ENCODE data around the gene PACS2.
A peak's percentile ranks its signal among the peaks of the same experiment; 100 is the strongest.

PACS2 gene

DNA sequence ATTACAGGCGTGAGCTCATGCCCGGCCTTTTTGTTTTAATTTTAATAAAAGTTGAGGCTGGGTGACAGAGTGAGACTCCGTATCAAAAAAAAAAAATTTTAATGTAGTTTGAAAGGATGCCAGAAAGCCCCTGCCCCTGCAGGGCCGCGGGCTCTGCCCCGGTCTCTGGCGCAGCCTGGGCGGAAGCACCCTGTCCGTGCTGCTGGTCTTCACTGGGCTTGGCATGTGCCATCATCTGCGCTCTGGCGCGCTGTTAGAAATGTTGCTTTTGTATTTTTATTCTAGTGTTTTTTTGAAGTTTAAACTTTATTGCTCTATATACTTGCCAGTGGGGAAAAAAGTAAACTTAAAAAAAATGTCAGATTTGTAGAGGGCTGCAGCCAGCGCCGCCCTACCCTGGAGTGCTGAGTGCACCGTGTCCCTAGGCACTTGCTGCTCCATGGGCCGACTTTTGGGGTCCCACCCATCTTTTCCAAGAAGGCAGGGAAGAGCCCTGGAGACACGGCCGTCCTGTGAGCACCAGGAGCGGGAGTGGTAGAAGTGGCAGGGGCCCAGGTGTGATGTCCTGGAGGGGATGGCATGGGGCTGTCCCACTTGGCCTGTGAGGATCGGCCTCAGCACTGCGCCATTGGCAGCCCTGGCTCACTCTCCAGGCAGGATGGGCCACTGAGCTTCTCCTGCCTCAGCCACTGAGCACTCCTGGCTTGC, 109.1 kb downstream of the PACS2 start:
- DNase-seq (ENCODE audit: low spot score), result no peak

DNA sequence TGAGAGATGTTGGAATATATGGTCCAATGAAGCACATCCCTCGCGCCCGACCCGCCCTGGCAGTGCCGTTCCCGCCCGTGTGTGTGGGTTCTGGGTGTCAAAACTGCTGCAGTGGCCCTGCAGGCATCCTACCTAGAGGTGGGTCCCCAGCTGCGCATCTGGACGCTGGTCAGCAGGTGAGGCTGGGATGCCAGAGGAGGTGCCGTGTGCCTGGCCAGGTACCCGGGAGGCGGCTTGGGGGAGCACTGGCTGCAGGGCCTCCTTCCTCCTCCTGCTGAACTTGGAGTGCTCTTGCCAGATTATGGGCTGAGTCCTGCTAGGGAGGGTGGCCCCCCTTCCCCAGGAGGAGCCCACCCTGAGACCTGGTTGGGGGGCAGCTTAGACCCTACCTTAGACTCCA, 110.3 kb downstream of the PACS2 start:
- DNase-seq (ENCODE audit: low spot score), result no peak

DNA sequence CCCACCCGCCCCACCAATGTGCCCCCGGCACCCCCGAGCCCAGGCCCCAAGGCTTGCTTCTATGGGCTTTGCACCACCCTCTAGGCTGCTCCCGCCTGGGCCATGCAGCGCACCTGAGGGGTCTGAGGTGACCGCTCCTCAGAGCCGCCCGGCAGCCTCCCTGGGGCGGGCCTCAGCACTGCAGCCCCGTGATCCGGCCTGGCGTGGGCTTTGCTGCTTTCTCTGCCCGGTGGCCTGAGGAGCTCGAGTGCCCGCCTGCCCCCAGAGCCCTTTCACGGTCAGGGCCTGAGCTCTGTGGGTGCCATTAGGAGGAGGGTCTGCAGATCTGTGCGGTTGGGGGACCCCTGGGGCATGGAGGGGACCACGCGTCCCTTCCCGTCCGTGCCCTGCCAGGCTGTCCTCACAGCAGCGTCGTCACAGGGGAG, 111.3 kb downstream of the PACS2 start:
- no peak for DNase-seq (ENCODE audit: low spot score)

DNA sequence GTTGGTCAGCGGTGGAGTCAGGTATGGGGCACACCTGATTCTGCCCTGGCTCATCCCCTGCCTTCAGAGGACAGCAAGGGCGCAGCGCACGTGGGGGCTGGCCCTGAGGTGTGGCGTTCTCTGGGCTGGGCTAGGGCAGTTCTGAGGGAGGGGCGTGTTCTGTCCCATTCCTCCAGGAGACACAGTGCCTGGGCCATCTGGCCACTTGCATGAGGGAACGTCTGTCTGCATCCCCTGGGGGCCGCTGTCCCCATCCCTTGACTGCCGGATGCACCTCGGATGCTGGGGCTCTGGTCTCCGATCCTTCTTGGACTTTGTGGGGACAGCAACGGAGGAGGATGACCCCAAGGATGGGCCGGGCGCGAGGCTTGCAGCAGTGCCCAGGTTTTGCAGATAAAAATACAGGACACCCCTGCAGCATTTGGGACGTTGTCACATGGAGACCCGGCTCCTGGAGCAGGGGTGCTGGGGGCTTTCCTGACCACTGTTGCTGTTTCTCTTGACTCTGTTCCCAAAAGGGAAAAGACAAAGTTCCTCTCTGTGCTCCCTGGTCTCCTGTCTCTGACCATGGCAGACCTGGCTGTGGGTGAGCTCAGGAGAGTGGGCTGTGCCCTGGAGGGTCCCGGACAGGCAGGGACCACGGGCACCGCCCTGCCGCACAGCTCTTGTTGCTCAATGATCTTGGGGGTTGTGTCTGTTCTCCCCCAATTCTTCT, 112.0 kb downstream of the PACS2 start:
- no peak for DNase-seq (ENCODE audit: low spot score)

DNA sequence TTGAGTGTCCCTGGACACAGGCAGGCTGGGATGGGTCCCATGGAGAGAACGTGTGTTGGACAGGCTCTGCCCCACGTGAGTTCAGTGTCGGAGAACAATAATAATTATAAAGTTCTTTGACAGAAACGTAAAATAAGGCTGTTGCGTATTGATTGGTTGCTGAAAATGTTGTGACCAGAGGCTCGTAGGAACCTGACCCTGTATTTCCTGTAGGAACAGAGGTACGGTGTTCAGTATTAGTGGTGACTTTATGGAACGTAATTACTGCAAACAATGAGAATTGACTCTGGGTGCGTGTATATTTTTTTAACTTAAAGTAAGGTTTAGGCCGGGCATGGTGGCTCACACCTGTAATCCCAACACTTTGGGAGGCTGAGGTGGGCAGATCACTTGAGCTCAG, 112.9 kb downstream of the PACS2 start:
- no peak for DNase-seq (ENCODE audit: low spot score)

DNA sequence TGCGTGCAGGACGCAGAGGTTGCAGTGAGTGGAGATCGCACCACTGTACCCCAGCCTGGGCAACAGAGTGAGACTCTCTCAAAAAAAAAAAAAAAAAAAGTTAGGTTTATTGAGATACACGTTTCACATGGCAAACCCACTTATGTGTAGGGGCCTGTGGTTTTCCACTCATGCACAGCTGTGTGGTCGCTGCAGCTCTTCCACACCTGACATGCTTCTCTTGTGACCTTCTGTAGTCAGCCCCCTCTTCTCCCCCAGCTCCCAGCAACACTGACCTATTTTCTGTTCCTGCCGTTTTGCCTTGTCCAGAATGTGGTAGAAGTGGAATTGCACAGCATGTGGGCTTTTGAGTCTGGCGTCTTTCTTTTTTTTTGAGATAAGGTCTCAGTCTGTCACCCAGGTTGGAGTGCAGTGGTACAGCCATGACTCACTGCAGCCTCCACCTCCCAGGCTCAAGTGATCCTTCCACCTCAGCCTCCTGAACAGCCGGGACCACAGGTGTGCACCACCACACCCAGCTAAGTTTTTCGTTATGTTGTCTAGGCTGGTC, 113.5 kb downstream of the PACS2 start:
- no peak for DNase-seq (ENCODE audit: low spot score)

DNA sequence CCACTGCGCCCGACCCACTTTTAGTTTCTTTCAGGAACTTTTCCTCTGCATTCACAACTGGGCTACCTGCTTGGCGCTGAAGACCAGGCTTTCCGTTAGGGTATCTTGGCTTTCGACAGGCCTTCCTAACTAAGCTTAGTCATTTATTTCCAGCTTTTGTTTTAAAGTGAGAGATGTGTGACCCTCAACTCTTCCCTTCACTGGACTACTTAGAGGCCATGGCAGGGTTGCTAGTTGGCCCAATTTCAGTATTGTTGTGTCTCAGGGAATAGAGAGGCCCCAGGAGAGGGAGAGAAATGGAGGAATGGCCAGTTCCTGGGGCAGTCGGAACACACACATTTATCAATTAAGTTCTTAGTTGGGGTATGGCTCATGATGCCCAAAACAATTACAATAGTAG, 115.5 kb downstream of the PACS2 start:
- DNase-seq (ENCODE audit: low spot score), result peak; percentile 46

DNA sequence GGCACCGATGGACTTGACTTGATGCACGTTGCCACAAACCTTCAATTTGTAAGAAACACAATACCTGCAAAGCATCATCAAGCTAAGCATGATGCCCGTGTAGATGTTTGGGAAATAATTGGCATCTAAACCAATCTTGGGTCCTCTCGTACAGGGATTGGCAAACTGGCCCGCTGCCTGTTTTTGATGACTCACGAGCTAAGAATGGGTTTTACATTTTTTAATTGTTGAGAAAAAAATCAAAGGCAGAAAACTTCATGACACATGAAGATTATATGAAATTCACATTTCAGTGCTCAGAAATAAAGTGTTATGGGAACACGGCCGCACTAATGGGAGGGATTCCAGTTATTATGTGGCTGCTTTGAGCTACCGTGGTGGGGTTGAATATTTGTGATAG, 116.0 kb downstream of the PACS2 start:
- DNase-seq (ENCODE audit: low spot score), result peak; percentile 63

DNA sequence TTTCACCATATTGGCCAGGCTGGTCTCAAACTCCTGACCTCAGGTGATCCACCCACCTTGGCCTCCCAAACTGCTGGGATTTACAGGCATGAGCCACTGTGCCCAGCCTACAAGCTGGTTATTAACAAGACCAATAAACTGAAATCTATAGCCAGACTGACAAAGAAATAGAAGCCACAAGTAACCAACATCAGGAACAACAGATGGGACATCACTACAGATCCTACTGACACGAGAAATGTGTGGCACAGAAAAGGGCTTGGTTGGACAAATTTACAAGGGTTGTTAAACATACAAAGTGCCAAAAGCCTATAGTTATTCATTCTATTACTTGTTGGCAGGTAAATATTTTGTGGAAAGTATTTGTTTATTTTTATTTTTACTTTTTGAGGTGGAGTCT, 116.7 kb downstream of the PACS2 start:
- DNase-seq (ENCODE audit: low spot score), result no peak

DNA sequence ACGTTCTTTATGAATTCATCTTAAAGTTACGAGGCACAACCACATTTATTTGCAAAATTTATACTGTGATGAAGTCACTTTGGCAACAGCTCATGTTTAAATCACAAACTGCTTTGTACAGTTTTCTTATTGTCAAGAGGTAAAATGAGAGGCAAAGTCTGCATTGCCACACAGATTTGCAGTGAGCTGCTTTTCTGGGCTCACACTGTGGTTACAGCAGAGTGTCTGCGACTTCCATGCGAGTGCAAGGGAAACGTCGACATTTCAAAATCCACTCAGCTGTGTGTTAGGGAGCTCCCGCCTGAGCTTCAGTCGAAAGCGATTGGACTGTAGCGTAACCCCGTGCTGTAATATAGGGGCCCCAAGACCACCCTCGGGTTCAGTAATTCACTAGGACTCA, 118.1 kb downstream of the PACS2 start:
- no peak for DNase-seq (ENCODE audit: low spot score)

DNA sequence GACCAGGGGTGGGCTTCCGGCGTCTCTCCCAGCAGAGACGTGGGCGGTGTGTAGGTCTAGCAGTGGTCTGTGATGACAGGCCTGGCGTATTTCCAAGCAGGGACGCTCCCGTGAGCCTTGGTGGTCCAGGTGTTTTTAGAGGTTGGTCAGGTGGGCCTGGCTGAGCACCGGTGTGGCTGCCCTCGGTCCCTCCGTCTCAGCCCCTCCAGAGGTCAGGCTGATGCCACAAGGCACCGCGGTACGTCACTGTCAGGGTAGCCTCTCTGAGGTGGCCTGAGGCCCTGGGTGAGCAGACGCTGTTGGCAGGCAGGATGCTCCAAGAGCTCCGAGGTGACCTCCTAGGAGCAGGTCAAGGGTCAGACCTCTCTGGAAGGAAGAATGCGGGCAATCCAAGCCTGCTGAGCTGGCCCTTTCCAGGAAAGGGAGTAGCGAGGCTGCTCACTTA, 118.6 kb downstream of the PACS2 start:
- DNase-seq (ENCODE audit: low spot score), result no peak

DNA sequence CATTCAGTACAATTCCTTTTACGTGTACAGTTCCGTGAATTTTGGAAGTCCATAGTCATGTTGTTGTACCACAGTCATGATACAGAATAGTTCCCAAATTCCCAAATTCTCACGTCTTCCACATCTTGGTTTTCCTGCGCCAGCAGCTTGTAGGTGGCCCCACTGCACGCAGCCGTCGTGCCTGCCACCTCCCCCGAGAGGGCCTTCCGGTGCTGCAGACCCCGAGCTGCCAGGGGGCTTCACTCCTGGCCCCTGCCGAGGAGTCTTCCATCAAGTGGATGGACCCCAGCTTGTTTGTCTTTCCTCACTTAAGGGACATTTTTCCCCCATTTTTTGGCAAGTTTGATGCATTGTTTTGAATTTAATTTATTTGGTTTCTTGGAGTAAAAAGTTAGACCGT, 121.9 kb downstream of the PACS2 start:
- DNase-seq (ENCODE audit: low spot score), result no peak

DNA sequence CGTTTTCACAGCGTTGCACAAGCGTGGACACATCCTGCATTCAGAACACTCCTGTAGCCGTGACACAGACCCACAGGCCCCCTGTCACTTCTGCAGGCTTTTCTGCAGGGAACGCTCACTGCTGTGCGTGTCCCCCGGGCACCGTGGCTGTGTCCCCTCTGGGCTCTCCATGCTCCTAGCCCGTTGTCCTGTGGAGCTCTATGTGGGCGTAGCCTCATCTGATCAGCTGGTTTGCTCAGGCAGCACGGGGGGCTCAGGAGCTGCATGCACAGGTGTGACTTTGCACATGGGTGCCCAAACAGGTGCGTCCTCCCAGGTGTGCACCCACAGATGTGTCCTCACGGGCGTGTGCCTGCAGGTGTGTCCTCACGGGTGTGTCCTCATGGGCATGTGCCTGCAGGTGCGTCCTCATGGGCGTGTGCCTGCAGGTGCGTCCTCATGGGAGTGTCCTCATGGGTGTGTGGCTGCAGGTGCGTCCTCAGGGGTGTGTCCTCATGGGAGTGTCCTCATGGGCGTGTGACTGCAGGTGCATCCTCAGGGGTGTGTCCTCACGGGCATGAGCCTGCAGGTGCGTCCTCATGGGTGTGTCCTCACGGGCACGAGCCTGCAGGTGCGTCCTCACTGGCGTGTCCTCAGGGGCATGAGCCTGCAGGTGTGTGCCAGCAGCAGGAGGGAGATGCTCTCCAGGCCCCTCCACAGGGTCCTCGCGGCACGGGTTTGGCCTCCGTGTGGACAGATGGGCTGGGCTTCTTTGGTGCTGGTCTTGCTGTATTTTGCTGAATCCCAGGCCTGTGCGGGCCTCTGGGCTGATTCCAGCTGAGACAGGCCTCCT, 122.6 kb downstream of the PACS2 start:
- no peak for DNase-seq (ENCODE audit: low spot score)

DNA sequence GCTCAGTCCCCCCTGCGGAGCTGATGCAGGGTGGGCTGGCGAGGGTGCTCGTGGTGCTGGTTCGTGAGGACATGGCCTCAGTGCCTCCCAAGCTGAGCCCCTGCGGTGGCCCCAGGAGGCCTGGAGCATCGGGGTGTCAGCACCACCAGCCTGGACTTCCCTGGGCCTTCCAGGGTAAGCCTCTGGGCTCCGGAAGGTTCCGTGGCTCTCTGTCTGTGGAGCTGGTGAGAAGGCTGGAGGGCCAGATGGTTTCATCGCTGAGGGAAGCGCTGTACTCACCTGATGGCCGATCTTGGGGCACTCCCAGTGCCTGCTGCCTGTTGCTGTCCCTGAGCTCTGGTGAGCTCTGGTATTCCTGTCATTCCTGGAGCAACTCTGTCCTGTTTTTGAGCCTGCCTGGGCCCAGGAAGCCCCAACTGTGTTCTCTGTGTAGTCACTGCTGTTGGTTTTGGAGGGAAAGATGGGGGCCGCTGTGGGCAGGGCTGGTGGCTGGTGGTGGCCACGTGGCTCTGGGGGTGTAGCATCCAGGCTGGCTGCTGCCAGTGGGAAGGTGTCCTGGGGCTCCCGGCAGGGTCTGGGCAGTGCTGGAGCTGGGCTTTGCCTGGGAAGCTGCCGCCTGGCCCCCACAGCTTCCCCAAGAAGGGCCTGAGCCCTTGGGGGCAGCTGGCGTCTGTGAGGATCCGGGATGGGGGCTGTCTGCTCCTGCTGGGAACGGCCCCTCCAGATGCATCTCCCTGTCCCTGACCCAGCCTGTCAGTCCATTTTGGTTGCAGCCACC, 123.4 kb downstream of the PACS2 start:
- DNase-seq (ENCODE audit: low spot score), result no peak

DNA sequence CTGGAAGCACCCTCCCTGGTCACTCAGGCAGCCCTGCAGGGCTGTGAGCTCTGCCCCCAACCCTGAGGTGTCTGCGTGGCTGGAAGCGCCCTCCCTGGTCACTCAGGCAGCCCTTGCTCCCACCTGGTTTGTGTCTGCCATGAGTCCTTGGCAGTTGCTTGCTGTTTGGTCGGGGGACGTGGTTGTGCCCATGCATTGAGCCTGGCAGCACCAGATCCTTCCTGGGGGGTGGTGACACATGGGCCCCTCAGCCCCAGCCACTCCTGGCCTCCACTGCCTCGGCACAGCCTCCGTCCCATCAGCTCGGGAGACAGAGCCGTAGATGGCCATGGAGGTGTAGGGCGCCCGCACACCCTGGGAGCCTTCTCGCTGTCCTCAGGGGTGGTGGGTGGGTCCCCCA, 124.6 kb downstream of the PACS2 start:
- DNase-seq (ENCODE audit: low spot score), result no peak

DNA sequence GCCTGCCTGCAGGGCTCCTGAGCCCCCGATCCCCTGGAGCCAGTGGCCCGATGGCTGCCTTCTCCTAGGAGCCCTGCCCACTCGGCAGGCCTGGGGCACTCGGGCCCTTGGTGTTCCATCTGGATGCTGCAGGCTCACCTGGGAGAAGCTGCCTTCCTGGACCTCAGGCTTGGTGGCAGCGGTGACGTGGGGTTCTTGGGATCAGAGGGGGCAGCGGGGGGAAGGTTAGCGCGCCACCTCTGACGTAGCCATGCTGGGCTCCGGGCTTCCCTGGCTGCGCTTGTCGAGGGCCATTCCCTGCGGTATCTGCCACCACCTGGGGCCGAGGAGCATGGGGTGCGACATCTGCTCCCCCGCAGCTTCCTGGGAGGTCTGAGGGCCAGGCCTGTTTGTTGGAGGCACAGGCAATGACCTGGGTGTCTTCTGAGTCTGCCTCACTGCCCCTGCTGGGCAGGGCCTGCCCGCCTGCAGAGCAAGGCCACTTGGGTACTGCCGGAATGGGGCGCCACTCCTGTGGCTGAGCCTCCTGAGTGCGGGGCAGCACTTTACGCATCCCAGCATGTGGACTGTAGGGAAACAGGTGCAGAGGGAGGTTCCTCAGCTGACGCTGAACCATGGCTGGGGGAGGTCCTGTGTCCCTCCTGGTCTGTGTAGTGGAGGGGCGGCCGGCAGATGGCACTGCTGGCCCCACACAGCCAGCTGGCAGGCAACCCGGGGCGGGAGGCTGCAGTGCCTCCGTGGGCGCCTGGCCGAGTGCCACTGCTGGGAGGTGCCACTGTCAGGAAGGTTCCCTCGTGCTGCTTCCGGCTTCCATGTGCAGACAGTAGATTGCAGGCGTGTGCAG, 125.4 kb downstream of the PACS2 start:
- DNase-seq (ENCODE audit: low spot score), result no peak

DNA sequence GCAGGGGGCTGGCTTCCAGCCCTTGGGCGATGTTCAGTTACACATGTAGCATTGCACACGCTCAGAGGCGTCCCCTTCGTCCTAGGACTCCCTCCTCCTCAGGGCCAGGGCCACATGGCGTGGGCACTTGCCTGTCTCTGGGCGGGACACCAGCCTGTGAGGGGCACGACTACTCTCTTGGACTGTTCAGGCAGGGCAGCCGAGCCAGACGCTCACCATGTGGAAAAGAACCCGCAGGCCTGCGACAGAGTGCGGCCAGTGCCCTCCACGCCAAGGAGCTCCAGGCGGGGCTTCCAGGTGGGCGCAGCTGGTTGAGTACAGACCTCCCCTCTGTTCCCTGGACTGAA, 126.0 kb downstream of the PACS2 start:
- no peak for DNase-seq (ENCODE audit: low spot score)

DNA sequence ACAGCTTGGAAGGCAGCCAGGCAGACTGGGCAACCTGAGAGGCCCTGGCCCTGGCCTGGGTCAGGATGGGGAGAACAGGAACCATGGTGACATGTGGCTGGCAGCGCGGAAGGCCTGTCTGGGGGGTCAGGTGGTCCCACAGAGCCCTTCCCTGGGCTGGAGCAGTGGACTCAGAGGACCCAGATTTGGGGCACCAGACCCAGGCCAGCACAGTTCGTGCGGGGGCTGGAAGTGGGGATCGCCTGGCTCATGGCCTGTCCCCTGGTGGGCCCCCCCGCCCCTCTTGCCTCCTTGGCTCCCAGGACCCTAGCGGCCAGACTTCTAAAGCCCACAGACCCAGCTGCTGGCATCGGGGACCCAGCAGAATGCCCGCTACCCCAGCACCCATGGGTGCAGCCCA, 126.4 kb downstream of the PACS2 start:
- no peak for DNase-seq (ENCODE audit: low spot score)

DNA sequence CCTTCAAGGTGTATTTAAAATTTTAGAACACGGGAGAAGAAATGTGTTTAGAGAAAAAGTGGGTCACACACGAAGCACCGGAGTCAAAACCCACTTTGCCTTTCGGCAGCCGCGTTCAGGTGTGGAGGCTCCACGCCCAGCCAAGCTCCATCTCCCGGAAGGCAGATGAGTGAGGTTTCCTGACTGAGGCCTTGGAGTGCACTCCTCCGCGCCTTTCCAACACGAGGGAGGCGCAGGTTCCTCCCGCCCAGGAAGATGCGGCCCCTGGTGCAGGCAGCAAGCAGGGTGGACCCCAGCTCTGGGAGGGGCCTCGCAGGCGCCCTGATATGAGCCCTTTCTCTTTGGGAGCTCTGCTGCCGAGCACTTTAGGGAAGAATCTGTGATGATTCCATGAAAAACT, 127.6 kb downstream of the PACS2 start:
- no peak for DNase-seq (ENCODE audit: low spot score)

DNA sequence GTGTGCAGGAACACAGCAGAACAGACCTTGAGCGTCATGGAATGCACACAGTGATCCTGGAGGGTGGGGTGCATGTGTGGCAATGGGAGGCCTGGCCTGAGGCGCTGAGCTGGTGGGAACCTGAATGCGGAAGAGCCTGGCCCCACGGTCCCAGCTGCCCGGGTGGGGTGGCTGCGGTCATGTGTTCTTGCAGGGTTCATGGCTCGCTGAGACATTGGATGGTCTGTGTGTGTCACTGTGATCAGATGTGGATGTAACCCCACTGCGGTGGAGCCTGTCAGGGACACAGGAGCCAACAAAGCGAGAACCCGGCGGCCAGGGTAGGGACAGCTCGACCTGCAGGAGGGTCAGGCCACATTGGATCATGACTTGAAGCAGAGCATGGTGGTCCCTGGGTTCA, 128.3 kb downstream of the PACS2 start:
- no peak for DNase-seq (ENCODE audit: low spot score)

DNA sequence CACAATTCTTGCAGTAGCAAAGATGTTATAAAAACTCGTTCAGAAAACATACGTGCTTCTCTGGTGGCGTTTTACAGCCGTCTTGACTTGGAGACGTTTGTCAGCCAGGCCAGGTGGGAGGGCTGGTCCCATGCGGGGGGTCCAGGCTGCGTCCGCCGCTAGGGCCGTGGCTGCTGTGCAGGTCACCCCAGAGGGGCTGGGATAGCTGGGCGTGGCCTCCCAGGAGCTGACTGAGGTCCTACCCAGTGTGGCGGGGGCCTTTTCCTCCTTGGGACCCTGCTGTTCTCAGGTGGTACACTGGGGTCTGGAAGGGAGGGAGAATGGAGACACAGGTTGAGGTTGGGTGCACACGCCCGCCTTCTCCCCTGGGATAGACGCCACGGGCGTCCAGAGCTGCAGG, 130.3 kb downstream of the PACS2 start:
- DNase-seq (ENCODE audit: low spot score), result no peak
